ENCODE results near the gene PLBD2.
A peak's percentile ranks its signal among the peaks of the same experiment; 100 is the strongest.

The PLBD2 gene

GRCh38 chr12:113438523-113439300, 80.3 kb downstream of the PLBD2 start:
- no peak for TF ChIP-seq CTCF (IDR thresholded peaks at IDR 0.05; ENCODE audit: control insufficient read depth, insufficient read depth, low read depth, low read length, missing control alignments)
- no peak for DNase-seq (ENCODE audit: low read depth)
- H3K4me3 ChIP-seq (ENCODE audit: control insufficient read depth, low read depth, low read length), result no peak overlapping the region

- TF ChIP-seq CTCF (IDR thresholded peaks at IDR 0.05; ENCODE audit: control insufficient read depth, insufficient read depth, low read depth, low read length, missing control alignments), result no peak
- H3K4me3 ChIP-seq (ENCODE audit: control insufficient read depth, low read depth, low read length), result no peak overlapping the region
- no peak for DNase-seq (ENCODE audit: low read depth)
Measured at GRCh38 chr12:113439301-113439597, 80.9 kb downstream of the PLBD2 start.

- peak; percentile 76 for TF ChIP-seq CTCF (IDR thresholded peaks at IDR 0.05; ENCODE audit: control insufficient read depth, insufficient read depth, low read depth, low read length, missing control alignments)
- no peak for DNase-seq (ENCODE audit: low read depth)
- H3K4me3 ChIP-seq (ENCODE audit: control insufficient read depth, low read depth, low read length), result no peak overlapping the region
Measured at GRCh38 chr12:113439606-113440030, 81.2 kb downstream of the PLBD2 start.

DNA sequence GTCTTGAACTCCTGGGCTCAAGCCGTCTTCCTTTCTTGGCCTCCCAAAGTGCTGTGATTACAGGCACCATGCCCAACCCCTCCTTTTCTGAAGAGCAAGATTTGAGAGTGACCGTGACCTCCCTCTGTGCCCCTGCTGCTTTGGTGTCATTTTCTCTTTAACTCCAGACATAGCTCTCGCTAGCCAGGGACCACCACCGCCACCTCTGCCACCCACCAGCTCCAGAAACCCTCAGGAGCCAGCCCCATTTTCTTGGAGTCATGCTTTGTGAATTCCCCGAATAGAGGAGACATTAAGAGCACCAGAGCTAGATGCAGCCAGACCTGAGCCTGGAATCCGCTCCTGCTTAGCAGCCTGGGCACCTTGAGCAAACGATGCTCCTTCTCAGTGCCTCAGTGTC, 81.9 kb downstream of the PLBD2 start:
- no peak overlapping the region for H3K4me3 ChIP-seq (ENCODE audit: control insufficient read depth, low read depth, low read length)
- no peak for TF ChIP-seq CTCF (IDR thresholded peaks at IDR 0.05; ENCODE audit: control insufficient read depth, insufficient read depth, low read depth, low read length, missing control alignments)
- DNase-seq (ENCODE audit: low read depth), result no peak

All from AG09309 (cell line).